ENCODE data around the gene HMGN4. TPM values are rescaled to one million over a fixed set of nuclear protein-coding genes. Genes with fewer than 3 reads are reported as not detected.

HMGN4 gene
- total and polyA plus RNA-seq, 9 of the 15 experiments (the other 6 are each of a cell fraction or from before 2014, with no cell fraction given), result 35.4 to 134 (median 94.1) TPM

- TF ChIP-seq ZNF318 (IDR thresholded peaks at IDR 0.05; ENCODE audit: borderline replicate concordance in 1 of 2, low read depth in 1 of 2), result peak in 1 of 2 experiments; percentile 21; a peak in 1 of 4 replicates
- TF ChIP-seq NFIC (IDR thresholded peaks at IDR 0.05), result 0 out of 2 replicates have a peak, but pooled peaks have one; percentile 26
- TF ChIP-seq BRD4 (IDR thresholded peaks at IDR 0.05), result peak; percentile 58; the same call in 1 of the 2 replicates
- TF ChIP-seq MTA3 (IDR thresholded peaks at IDR 0.05; ENCODE audit: borderline replicate concordance), result peak; percentile 55; the same call in 1 of the 2 replicates
- TF ChIP-seq POLR2B (IDR thresholded peaks at IDR 0.05; ENCODE audit: low read depth, partially characterized antibody), result peak; percentile 70
- TF ChIP-seq LCOR (CRISPR knock-in tag; IDR thresholded peaks at IDR 0.05), result peak; percentile 16; the same call in 1 of the 2 replicates
- TF ChIP-seq FOXO4 (CRISPR knock-in tag; IDR thresholded peaks at IDR 0.05), result no peak
- TF ChIP-seq ESRRA (IDR thresholded peaks at IDR 0.05; ENCODE audit: borderline replicate concordance, low read depth), result peak; percentile 49; the same call in 1 of the 2 replicates
- no peak for TF ChIP-seq ZNF717 (CRISPR knock-in tag; IDR thresholded peaks at IDR 0.05)
- TF ChIP-seq ZNF764 (CRISPR knock-in tag; IDR thresholded peaks at IDR 0.05; ENCODE audit: low read depth), result peak; percentile 86
- peak; percentile 85 for TF ChIP-seq HNRNPLL (IDR thresholded peaks at IDR 0.05; ENCODE audit: low read depth, low read length, poor library complexity, severe bottlenecking)
- TF ChIP-seq HCFC1 (IDR thresholded peaks at IDR 0.05; ENCODE audit: low read depth, low read length), result peak; percentile 59
- no peak for TF ChIP-seq SMARCA4 (IDR thresholded peaks at IDR 0.05)
- TF ChIP-seq CHD1 (IDR thresholded peaks at IDR 0.05; ENCODE audit: low read length), result no peak
- peak; percentile 88 for TF ChIP-seq POLR2A (conservative IDR thresholded peaks at IDR 0.05)
- no peak; the same call in 1 of the 2 replicates for TF ChIP-seq ATF4 (CRISPR knock-in tag; IDR thresholded peaks at IDR 0.05)
- TF ChIP-seq ZNF766 (CRISPR knock-in tag; conservative IDR thresholded peaks at IDR 0.05), result peak; percentile 78
- TF ChIP-seq SIN3A (IDR thresholded peaks at IDR 0.05; ENCODE audit: borderline replicate concordance in 2 of 2, control insufficient read depth in 1 of 2, low read depth in 2 of 2, low read length in 2 of 2), result peak in 1 of 2 experiments; percentile 39; a peak in 1 of 4 replicates
Observed at GRCh38 chr6:26537846-26538571, at the start of gene HMGN4 (continued).

Data from K562 (cell line).